Upper lobe of right lung (tissue), 1 donor: ENCODE results near the gene IL18R1. TPM values are rescaled to one million over a fixed set of nuclear protein-coding genes. Genes with fewer than 3 reads are reported as not detected.

Experiments used
- ATAC-seq: fragments of 200-7000 bp; cut with Tn5 transposase; one replicate; pipeline ENCODE4 v1.9.1; 2020; ENCODE audit warnings: mild to moderate bottlenecking, moderate library complexity
- DNase-seq: peaks from one replicate; pipeline ENCODE4 v3.0.0-alpha.2; 2020
- H3K27ac ChIP-seq: fragments of 200-600 bp; one replicate; pipeline ENCODE4 v1.8.0; 2022
- H3K27me3 ChIP-seq: fragments of 200-600 bp; one replicate; pipeline ENCODE4 v1.8.0; 2022; ENCODE audit warnings: mild to moderate bottlenecking
- H3K36me3 ChIP-seq: fragments of 200-600 bp; one replicate; pipeline ENCODE4 v1.8.0; 2022
- H3K4me1 ChIP-seq: fragments of 200-600 bp; one replicate; pipeline ENCODE4 v1.8.0; 2022
- H3K4me3 ChIP-seq: fragments of 200-600 bp; one replicate; pipeline ENCODE4 v1.8.0; 2022; ENCODE audit warnings: mild to moderate bottlenecking
- H3K9me3 ChIP-seq: fragments of 200-600 bp; one replicate; pipeline ENCODE4 v1.8.0; 2022
- intact Hi-C: fragments of 100-400 bp; cut with DNase I; formaldehyde crosslinking; loops from one replicate; pipeline ENCODE4 v1.11.0; 2022
- total RNA-seq: library from RNA; stranded (reverse); fragmentation: NEBNext Ultra II Directional; extraction: Animal tissue kit (Norgen Biotek cat#: 25700); gene quantifications from one replicate; pipeline ENCODE4 v1.2.1, GENCODE V29; 2021
- TF ChIP-seq, protein P1 (sequence below): fragments of 200-600 bp; IDR thresholded peaks from one replicate; pipeline ENCODE4 v1.8.0; 2022; ENCODE audit warnings: antibody characterized with exemption
- donor health status: DM: no; HTN: yes; CAD: no; lungs with severe emphysema.

The IL18R1 gene
- total RNA-seq, 1 donor from 2014 or later = 26.5 TPM

DNA sequence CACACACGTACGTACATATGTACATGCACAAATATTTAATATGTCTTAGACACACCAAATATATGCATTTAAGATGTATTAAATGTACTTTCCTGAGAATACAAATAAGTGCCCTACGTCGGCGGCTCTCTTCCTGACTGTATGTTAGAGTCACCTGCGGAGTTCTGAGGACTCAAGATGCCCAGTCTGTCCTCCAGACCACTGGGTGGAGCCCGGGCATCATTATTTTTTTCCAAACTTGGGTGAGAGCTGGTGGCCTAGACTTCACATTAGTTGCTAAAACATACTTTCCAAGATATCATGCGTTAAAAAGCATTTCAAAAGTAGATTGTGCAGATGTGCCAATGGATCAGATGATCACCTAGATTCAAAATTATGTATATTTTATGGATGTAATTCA, 2.9 kb downstream of the IL18R1 start:
- no peaks in the 10 kb centered on the region for H3K27me3 ChIP-seq
- no peaks in the 10 kb centered on the region for H3K4me1 ChIP-seq
- peaks cover 6% of the 10 kb centered on the region for H3K36me3 ChIP-seq
- TF ChIP-seq, protein P1, sequence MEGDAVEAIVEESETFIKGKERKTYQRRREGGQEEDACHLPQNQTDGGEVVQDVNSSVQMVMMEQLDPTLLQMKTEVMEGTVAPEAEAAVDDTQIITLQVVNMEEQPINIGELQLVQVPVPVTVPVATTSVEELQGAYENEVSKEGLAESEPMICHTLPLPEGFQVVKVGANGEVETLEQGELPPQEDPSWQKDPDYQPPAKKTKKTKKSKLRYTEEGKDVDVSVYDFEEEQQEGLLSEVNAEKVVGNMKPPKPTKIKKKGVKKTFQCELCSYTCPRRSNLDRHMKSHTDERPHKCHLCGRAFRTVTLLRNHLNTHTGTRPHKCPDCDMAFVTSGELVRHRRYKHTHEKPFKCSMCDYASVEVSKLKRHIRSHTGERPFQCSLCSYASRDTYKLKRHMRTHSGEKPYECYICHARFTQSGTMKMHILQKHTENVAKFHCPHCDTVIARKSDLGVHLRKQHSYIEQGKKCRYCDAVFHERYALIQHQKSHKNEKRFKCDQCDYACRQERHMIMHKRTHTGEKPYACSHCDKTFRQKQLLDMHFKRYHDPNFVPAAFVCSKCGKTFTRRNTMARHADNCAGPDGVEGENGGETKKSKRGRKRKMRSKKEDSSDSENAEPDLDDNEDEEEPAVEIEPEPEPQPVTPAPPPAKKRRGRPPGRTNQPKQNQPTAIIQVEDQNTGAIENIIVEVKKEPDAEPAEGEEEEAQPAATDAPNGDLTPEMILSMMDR = no peak
- H3K27ac ChIP-seq = peak overlapping the region; percentile 4
- ATAC-seq = no peak
- no peak for DNase-seq
- intact Hi-C loops = loop anchor here (10.0 kb wide), 1 partner anchor 114 kb away; no protein-coding TSS in a partner anchor
- H3K9me3 ChIP-seq = no peaks in the 10 kb centered on the region
- H3K4me3 ChIP-seq = peak overlapping the region; percentile 67

DNA sequence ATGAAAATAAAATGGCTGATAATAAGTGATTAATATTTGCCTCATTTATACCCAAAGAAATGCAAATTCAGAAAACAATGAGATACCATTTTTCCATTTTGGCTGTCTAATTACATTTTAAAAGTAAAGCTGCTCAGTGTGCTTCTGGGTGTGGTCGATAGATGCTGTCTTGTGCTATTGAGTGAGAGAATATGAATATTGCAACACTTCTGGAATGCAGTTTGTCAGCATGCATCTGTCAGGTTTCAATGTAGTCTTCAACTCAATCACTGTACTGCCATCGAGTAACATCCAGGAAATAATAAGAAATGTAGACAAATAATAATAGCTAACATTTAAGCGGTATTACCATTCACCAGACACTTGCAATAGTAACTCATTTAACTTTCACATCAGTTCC, 3.9 kb downstream of the IL18R1 start:
- Histone ChIP-seq H3K9me3 (no peaks in the 10 kb centered on the region), H3K4me1 (no peaks in the 10 kb centered on the region), H3K27ac (no peak overlapping the region), H3K27me3 (no peaks in the 10 kb centered on the region), H3K36me3 (peaks cover 8% of the 10 kb centered on the region), H3K4me3 (no peak overlapping the region)
- intact Hi-C loops = loop anchor here (10.0 kb wide), 1 partner anchor 115 kb away; no protein-coding TSS in a partner anchor
- ATAC-seq (no peak), DNase-seq (no peak)
- TF ChIP-seq, protein P1 = no peak

DNA sequence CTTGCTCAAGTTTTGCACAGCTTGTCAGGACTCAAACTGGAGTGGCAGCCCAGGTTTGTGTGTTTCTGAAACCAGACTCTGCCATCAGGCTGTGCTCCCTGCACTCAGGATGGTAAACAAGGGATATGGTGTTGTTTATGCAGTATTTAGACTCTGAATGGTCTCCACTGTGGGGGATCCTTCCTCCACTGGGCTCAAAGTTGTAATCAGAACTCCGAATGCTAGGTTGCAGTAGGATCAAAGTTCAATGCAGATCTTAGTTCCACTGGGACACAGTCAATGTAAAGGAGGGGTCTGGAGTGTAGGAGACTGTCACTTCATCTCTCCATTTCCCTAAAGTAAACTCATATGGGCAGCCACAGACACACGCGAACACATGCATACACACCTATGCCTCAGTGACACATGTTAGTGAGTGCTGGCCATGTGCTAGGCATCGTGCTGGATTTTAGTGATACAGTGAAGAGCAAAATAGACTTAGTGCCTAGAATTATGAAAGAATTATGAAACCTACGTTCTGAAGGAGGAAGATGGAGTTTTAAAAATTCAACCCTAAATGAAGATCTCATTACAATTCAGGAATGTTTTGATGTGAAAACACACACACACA, 6.1 kb downstream of the IL18R1 start:
- no peak for DNase-seq
- TF ChIP-seq, protein P1 = no peak
- ATAC-seq = no peak
- H3K27me3 ChIP-seq = no peaks in the 10 kb centered on the region
- intact Hi-C loops = no loop called here
- H3K4me1 ChIP-seq = no peaks in the 10 kb centered on the region
- H3K36me3 ChIP-seq = peaks cover 8% of the 10 kb centered on the region
- no peak overlapping the region for H3K27ac ChIP-seq
- H3K4me3 ChIP-seq = no peak overlapping the region
- H3K9me3 ChIP-seq = no peaks in the 10 kb centered on the region

DNA sequence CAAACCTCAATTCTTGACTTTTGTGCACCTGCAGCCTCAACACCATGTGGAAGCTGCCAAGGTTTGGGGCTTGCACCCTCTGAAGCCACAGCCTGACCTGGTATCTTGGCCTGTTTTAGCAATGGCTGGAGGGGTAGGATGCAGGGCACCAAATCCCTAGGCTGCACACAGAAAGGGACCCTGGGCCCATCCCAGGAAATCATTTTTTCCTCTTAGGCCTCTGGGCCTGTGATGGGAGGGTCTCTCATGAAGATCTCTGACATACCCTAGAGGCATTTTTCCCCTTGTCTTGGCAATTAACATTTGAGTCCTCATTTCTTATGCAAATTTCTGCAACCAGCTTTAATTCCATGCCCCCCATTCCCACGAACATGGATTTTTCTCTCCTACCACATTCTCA, 10.2 kb downstream of the IL18R1 start:
- TF ChIP-seq, protein P1 = no peak
- no peaks in the 10 kb centered on the region for H3K4me1 ChIP-seq
- no peak overlapping the region for H3K4me3 ChIP-seq
- H3K9me3 ChIP-seq = no peaks in the 10 kb centered on the region
- DNase-seq (no peak), ATAC-seq (no peak)
- intact Hi-C loops = no loop called here
- no peaks in the 10 kb centered on the region for H3K27me3 ChIP-seq
- no peak overlapping the region for H3K27ac ChIP-seq
- peaks cover 8% of the 10 kb centered on the region for H3K36me3 ChIP-seq

DNA sequence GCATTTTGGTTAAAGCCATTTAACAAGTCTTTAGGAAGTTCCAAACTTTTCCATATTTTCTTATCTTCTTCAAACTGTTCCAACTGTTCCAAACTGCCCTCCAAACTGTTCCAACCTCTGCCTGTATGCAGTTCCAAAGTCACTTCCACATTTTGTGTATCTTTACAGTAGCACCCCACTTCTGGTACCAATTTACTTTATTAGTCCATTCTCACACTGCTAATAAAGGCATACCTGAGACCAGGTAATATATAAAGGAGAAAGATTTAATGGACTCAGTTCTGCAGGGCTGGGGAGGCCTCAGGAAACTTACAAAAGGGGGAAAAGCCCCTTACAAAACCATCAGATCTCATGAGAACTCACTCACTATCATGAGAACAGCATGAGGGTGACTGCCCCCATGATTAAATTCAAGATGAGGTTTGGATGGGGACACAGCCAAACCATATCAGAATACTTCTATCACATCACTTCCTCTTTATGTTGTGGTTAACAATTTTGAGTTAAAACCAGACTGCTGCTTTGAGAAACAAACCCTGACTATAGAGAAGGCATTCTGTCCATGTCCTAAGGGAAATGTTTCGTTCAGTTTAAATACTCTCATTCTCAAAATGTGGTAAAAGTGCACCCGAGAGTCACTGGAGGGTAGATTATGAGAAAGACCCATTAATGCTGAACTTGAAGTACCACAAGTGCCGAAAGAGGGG, 11.0 kb downstream of the IL18R1 start:
- Histone ChIP-seq H3K27ac (no peak overlapping the region), H3K36me3 (peaks cover 8% of the 10 kb centered on the region)

More for the DNA sequence above, 11.0 kb downstream of the IL18R1 start:
- Histone ChIP-seq H3K4me3 (no peak overlapping the region), H3K27me3 (no peaks in the 10 kb centered on the region), H3K9me3 (no peaks in the 10 kb centered on the region), H3K4me1 (no peaks in the 10 kb centered on the region)
- TF ChIP-seq, protein P1 = no peak
- peak; percentile 27 for ATAC-seq
- intact Hi-C loops = no loop called here
- no peak for DNase-seq
